RPMI7951 (cell line): Measurements from ENCODE around the gene TRNT1. TPM values are rescaled to one million over a fixed set of nuclear protein-coding genes. Genes with fewer than 3 reads are reported as not detected.

Source experiments
- DNase-seq: peaks from one replicate; pipeline ENCODE4 v3.0.0-alpha.2; 2012; ENCODE audit warnings: low read depth
- total RNA-seq: library from RNA; depleted of rRNA; stranded (reverse); fragments of >200 nt; shearing (Covaris generic); gene quantifications from 2 replicates; pipeline ENCODE4 v1.2.3, GENCODE V29; 2014

Gene TRNT1
- total RNA-seq, 1 experiment from 2014 or later: 19.6 TPM

DNA sequence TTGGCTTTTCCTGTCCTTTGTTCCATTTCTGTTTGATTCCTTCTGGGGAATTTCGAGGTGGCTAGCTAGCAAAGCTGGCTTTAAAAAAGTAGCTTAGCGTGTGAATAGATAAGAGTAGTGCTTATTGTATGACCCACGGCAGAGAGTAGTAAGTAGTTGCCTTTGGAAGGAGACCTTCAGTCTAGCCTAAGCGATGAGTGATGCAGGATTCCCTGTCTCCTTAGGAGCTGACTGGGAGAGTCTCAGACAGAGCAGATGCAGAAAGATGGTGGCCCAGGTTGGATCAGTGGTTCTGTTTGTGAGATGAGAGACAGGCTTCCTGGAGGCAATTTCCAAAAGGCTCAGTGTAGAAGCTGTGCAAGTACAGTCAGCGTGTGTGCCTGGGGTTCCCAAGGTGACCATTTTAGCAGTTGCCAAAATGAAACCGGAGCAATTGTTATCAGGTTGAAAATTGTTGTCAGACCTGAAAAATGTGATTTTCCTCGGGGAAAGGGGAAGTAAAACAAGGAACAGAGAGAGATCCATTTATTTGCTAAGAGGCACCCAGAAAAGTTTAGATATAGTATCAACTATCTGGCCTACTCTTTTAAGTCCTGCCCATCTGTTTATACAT, 15.9 kb upstream of the TRNT1 start:
- DNase-seq: no peak

DNA sequence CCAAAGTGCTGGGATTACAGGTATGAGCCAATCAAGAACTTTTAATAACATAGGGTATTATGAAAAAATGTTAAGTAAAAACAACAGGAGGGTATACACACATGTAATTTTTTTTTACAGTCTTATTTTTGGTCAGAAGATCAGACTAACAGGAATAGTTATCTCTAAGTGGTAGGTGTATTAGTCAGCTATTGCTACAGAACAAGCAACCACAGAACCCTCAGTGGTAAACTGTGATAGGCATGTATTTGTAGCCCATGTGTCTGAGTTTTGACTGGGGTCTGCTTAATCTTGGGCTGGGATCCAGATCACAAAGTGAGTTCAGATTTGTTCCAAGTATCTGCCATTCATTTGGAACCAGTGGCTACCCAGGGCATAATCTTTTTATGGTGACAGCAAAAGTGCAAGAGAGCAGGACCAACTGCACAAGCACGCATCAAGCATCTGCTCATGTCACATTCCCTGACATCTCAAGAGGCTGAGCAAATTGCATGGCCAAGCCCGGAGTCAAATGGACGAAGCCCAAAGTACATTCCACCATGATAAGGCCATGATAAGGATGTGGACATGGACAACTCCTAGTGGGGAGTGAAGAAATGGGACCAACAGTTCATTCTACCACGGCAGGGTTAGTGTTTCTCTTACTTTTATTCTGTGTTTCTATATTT, 13.6 kb upstream of the TRNT1 start:
- DNase-seq: no peak

DNA sequence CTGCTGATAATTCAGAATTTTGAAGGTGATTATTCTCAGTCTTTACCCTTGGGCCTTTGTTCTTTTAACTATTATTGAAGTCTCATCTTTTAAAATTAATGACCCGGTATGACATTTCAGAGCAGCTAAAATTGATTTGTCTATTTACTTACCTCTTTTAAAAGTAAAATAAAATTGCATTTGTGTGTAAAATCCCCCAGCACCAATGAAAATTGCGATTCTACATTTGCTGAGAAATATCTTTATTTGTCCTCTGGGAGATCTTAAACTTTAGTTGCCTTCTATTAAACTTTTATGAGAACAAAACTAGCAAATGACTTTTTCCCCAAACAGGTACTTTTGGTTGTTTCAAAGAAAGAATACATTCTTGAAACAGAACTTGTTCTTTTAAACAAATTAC, 9.1 kb upstream of the TRNT1 start:
- DNase-seq: no peak

DNA sequence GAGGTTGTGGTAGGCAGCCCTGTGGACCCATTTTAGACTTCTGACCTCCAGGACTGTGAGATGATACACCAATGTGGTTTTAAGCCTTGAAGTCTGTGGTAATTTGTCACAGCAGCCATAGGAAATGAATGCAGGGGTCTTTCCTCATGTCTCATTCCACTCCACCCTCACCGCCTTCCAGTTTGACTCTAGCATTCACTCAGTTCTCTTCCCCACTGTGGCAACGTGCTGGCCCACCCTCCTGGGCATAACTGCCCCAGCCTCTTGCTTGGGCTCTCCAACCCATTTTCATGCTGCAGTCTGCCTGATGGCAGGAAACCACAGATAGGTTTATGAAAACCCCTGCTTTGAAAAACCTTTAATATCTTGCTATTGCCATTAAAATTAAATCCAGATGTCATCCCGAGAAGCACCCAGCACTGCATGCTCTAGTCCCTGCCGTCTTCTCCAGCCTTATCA, 7.3 kb upstream of the TRNT1 start:
- DNase-seq: peak; percentile 24

DNA sequence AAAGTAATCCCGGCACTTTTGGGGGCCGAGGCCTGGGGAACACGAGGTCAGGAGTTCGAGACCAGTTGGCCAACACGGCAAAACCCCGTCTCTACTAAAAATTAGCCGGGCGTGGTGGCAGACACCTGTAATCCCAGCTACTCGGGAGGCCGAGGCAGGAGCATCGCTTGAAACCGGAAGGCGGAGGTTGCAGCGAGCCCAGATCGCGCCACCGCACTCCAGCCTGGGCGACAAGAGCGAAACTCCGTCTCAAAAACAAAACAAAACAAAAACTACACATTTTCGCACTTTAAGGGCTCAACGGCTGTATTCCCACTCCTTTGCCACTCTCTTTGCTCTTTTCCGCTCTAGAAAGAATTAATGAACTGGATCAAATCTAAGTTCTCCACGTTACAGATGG, 763 bp upstream of the TRNT1 start:
- no peak for DNase-seq

DNA sequence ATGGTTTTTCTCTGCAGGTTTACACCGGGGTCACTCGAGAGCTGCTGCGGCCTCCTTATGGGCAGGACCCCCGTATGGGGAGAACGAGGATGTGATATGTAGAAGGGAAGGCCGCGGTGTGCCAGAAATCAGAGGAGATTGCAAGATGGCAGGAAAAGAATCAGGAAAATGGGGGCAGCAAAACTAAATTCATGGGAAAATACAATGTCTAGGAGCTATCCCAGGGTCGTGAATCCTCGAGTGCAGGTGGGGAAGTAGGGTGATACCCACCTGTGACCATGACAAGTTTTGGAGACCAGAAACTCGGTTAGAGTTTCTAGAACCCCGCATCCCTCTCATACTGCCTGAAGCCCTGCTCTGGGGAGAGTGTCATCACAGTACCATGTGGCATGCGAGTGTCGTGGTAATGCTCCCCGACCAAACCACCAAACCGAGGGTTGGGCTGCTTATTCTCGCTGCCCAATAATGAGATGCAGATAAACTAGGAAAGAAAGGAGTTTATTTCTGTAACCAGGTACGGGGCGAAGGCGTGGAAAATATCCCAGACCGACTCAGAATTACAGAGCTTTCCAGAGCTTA, 781 bp downstream of the TRNT1 start:
- DNase-seq: peak; percentile 40

DNA sequence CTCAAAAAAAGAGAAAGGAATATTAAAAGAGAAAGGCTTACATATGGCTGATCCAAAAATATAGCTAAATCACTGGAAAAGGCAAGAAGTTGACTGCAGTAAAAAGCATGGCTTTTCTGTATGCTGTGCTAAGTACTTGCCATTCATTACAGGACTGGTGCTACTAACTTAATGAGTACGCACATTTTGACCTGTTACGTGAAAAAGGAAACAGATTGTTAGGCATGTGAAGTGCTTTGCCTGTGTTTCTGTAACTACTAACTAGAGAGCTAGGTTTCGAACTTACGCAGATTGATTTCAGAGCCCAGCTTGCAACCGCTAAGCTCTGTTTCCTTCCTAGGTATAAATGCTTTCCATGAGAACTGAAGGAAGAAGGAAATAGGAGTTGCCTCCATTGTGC, 2.8 kb downstream of the TRNT1 start:
- DNase-seq: no peak

DNA sequence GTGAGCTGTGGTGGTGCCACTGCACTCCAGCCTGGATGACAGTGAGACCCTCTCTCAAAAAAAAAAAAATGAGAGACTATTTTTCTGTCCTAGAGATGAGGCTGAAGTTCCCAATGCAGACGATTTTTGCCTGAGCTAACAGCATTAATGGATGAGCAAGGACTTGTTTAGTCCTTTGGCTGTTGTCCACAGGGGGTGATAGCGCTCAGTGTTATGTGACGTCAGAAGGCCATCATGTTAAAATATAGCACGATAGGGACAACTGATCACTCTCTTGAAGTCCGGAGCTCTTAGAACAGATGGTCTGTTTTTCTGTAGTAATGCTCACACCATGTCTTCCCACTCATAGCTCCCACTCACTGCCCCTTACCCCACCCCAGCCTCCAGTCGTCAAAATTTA, 6.8 kb downstream of the TRNT1 start:
- DNase-seq: no peak

DNA sequence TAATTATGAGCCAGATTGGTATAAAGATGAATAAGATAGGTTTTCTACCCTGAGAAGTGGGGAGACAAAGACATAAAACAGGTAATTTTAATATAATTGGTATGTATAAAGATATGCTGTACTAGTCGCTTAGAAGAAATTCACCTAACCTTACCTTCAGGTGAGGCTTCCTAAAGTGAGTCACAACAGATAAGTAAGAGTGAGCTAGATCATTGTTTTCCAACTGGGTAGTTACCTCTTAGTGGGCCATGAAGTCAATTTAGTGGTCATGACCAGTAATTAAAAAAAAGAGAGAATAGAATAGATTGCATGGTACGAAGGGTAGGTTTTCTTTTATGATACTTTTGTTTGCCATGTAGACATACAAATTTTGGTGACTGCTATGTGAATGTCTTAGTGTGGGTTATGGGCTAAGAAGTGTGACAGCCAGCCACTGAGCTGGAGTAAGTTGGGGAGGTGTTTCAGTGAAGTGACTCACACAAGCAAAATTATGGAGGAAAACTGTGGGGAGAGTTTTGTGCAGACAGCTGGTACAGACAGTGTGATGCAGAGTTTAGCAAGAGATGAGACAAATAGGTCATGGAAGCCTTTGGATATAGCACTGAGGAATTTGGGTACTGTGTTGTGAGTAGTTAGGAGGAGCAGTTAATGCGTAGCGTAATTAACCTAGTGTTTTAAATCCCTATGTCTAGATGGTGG, 8.2 kb downstream of the TRNT1 start:
- DNase-seq: no peak

DNA sequence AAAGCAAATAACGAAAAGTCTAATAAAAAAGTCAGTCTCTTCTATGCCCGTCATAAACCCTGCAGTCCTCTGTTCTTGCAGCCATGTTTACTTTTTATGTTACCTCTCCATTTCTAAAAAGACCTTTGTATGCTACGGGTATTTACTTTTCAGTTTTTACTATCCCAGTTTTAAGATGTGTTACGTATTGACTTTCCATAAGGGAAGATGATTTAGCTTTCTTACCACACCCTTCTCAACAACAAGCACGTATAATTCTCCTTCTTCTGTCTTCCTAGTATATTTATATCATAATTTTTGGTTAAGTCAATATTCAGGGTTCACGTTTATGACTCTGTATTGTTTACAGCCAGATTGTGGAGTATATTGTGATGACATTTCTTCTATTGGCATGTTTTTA, 10.8 kb downstream of the TRNT1 start:
- no peak for DNase-seq

DNA sequence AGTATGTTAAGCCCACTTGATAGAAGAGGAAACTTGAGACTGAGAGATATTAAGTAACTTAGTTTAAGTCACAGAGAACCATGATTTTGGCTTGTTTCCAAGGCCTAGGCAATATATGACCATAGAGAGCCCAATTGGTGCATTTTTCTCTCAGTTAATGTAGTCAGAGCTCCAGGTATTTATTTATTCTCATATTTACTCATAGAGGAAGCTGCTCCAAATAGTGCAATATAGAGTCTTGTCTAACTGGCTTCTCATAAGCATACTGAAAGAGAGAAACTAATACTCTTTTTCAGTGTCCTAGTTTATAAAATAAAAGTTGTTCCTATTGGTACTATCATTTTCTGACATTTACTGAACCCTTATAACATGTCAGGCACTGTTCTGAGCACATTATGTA, 15.2 kb downstream of the TRNT1 start:
- DNase-seq: no peak

DNA sequence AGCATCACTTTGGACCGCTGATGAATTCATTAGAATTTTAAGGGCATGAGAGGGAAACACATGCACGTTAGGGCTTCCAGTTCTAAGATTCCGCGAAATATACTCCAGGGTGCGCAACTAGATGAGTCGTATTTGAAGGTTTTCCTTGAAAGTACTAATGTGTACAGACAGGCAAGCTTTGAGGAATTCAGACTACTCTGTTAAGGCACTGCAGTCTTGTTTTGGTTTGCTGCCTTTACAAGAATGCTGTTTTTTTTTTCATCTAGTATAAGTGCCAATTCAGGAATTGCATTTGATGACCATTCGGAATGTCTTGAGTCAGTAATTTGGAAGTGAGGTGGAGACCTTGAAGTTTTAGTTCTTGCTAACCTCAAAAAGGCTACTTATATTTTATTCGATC, 19.1 kb downstream of the TRNT1 start:
- no peak for DNase-seq

DNA sequence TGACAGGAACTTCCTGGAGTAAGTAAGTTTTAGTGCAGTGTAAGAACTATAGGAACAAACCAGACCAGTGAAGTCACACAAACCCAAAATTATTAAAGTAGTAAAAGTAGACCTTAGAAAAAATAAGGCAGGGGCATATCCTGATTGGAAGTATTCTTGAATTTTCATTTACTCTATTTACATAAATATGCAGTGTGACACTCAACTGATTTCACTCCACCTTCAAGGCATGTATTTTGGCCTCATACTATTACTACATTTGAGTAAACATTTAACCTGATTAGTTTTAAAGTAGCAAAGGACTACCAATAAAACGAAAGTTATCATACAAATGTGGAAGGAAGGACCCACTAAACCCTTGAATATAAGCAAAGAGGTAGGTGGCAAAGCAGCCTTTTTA, 22.8 kb downstream of the TRNT1 start:
- no peak for DNase-seq

DNA sequence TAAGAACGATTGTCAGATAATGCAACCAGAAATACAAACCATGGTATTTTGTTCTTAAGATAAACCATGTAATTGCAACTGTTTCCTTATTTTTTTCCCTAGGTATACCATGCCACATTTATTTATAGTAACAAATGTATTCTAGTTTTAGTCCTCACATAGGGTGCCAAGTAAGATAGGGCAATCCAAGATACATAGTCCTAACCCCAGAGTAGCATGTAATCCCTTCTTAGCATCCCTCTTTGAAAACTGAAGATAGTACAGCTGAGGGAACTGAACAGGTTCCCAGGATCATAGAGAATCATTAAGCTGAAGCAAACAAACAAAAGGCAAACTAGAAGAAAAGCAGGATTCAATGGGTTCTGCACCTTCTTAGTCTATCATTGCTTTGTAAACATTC, 24.8 kb downstream of the TRNT1 start:
- no peak for DNase-seq

DNA sequence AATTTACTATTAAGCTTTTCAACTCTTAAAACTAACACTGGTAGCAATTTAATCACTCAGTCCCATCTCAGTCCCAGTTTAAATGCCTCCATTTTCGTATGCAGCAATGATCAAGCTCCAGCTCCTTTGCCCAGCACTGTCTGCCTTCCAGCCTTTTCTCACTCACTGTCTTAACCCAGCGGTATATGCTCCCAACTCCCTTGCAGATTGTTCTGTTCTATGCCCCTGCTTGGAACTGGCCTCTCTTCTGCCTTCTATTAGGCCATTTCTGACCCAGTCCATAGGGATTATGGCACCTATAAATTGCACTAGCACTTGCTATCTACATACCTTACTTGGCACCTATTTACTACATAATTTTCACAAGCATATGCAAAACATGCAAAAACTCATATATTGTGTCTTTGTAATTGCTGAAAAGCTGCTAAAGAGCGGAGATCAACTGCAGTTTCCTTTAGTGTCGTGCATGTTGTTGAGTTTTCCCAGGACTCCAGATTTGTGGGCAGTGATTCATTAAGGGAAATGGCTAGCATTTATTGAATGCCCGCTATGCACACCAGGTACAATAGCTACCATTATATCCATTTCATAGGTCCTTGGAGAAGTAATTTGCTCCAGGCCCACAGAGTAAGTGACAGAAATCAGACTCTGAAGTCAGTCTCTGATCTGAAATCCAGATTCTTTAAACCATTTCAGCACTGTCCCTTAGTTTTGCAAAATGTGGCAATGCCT, 28.3 kb downstream of the TRNT1 start:
- peak; percentile 15 for DNase-seq

DNA sequence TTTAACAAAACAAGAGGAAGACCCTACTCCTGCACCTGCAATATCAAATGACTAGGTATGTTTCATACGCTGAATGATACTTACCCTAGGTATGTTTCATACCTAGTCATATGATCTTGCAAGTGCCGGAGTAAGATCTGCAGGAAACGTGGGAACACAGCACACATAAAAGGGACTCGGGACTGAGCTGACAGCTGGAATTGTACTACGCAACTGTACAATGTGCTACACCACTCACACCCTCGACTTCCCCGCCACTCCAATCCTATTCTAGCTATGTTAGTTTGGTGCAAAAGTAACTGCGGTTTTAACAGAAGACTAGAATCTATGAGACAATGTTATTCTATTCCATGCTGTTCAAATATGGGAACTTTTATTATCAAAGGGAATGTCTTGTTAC, 30.7 kb downstream of the TRNT1 start:
- no peak for DNase-seq

DNA sequence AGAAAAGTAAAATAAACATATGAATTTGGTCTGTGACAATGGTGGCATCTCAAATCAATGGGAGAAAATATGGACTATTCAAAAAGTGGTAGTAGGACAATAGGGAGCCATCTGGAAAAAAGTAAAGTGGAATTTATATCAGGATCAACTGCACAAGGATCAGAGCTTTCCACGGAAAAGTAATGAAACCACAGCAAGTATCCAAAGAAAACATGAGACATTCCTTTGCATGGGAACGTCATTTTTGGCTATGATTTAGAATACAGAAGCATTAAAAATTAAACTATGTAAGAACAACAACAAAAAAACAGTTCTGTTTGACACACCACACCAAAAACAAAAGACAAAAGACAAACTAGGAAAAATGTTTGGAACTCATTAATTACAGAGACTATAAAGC, 34.1 kb downstream of the TRNT1 start:
- no peak for DNase-seq

DNA sequence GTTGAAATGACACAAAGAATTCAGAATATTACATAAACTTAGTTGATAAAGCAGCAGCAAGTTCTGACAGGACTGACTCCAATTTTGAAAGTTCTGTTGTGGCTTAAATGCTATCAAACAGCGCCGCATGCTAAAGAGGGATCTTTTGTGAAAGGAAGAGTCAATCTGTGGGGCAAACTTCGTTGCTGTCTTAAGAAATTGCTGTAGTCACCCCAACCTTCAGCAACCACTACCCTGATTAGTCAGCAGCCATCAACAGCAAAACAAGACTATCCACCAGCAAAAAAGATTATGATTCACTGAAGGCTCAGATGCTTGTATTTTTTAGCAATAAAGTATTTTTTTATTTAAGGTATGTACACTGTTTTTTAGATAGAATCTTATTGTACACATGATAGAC, 38.5 kb downstream of the TRNT1 start:
- no peak for DNase-seq

DNA sequence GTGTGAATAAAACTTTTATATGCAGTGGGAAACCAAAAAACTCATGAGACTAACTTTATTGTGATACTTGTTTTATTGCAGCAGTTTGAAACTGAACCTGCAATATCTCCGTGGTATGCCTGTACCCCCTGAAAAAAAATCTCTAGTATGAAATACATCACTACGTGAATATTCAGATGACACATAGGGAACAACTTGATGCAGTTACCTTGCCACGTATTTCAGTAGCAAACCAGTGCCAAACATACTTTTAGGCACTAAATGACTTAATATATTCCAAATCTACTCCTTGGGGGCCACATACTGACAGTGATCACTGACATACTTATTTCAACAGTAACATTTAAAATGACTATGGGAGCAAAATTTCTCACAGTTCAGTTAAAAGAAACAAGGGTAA, 38.9 kb downstream of the TRNT1 start:
- DNase-seq: no peak

DNA sequence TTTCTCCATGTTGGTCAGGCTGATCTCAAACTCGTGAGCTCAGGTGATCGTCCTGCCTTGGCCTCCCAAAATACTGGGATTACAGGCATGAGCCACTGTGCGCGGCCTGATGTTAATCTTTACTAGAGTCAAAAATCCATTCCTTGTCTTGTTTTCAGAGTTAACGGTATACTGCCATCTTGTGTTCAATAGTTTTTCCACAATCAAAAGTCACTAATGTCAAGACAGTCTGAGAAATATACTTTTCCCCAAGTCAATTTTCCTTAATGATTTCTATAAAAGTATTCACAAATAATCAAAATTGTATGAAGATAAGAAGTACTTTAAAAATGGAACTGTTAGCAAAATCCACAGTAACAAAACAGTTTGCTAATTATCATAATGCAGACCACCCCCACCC, 44.3 kb downstream of the TRNT1 start:
- DNase-seq: peak; percentile 22

DNA sequence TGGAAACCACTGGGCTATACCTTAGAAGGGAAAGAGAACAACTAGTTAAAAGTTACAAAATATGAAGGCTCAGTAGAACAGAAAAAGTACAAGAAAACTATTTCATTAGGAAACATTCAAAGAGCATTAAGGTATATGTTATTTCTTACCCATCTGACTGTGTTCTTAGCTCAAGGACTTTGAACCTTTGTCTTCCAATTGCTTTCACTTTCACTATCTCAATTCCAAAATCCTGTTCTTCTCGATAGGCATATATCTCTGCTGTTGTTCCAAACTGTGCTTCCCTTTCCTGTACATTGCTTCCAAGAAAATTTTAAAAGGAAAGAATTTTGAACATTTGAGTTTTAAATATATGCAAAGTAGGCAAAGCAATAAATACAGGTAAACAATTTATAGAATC, 45.9 kb downstream of the TRNT1 start:
- no peak for DNase-seq

DNA sequence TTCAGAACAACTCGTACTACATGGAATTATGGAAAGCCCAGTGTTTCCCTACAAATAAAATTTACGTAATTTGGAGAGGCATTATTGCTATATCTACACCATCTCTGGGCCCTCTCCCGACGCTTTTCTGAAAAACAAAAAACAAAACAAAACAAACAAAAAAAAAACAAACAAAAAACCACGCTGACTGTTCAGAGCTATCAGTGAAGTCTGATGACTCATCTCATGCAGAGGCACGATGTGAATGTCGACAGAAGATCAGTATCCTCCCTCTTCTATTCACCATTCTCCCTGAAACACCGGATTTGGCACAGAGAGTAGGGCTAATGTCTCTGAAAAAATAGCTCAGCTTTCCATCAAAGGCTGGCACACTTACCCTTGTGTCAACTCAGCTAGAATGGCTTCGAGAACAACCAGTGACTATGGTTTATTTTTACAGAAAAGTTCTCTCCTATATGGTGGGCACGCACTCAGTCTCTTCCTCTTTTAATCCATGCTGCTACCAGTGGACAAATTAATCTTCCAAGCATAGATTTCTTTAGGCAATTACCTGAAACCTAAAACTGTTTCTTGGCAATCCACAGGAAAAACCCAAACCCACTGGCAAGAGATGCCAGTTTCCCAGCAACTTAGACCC, 51.2 kb downstream of the TRNT1 start:
- peak; percentile 11 for DNase-seq
